K562 (cell line): ENCODE data around the gene AFF1. TPM values are rescaled to one million over a fixed set of nuclear protein-coding genes. Genes with fewer than 3 reads are reported as not detected.

Experiments
- CCNT2 ChIP-seq: IDR thresholded peaks from 2 replicates; pipeline ENCODE4 v1.6.1; 2011; ENCODE audit warnings: borderline replicate concordance, low read depth, mild to moderate bottlenecking, moderate library complexity, mixed read lengths, low read length; ENCODE audit not compliant: insufficient read length; ENCODE audit errors: extremely low read depth
- CREB1 ChIP-seq, 2 experiments: sonication (generic) in 1 of 2; formaldehyde crosslinking in 1 of 2; IDR thresholded peaks; 2 replicates each; pipeline versions ENCODE4 v1.6.1 to v1.8.0; 2012 to 2022; ENCODE audit warnings: inconsistent platforms in 1 of 2, mild to moderate bottlenecking in 1 of 2, missing genetic modification reagents in 1 of 2, moderate library complexity in 1 of 2
- EP300 ChIP-seq: IDR thresholded peaks from 2 replicates; pipeline ENCODE4 v1.6.1; 2012; ENCODE audit warnings: low read length, improper control_type of control experiment
- GTF2E2 ChIP-seq: fragments of 200-800 bp; sonication (Bioruptor generic); IDR thresholded peaks from 2 replicates; pipeline ENCODE4 v1.6.1; 2016; ENCODE audit warnings: missing genetic modification characterization, missing compliant biosample characterization
- HDAC8 ChIP-seq: fragments of 450-650 bp; IDR thresholded peaks from 2 replicates; pipeline ENCODE4 v1.6.1; 2016; ENCODE audit warnings: mild to moderate bottlenecking, missing genetic modification characterization, moderate library complexity, missing compliant biosample characterization
- KAT2B ChIP-seq: IDR thresholded peaks from one replicate; pipeline ENCODE4 v1.6.1; 2012; ENCODE audit warnings: low read depth, mild to moderate bottlenecking, control low read depth, inconsistent platforms, low read length, moderate library complexity
- POLR2AphosphoS5 ChIP-seq: IDR thresholded peaks from 2 replicates; pipeline ENCODE4 v1.6.1; 2011; ENCODE audit warnings: mild to moderate bottlenecking, low read depth, low read length, moderate library complexity; ENCODE audit not compliant: control insufficient read depth, insufficient read depth
- PTBP1 ChIP-seq: fragments of 200-400 bp; formaldehyde crosslinking; IDR thresholded peaks from 2 replicates; pipeline ENCODE4 v1.6.1; 2017; ENCODE audit warnings: low read depth, low read length
- RCOR1 ChIP-seq, 2 experiments: IDR thresholded peaks; 2 replicates each; pipeline ENCODE4 v1.6.1; 2012; ENCODE audit warnings: low read depth in 2 of 2, low read length in 2 of 2, borderline replicate concordance in 1 of 2, improper control_type of control experiment in 1 of 2
- SAFB ChIP-seq: fragments of 200-400 bp; formaldehyde crosslinking; IDR thresholded peaks from 2 replicates; pipeline ENCODE4 v1.6.1; 2017; ENCODE audit warnings: low read depth, low read length, borderline replicate concordance
- SMAD4 ChIP-seq: fragments of 250-450 bp; sonication (Bioruptor Pico); conservative IDR thresholded peaks from 2 replicates; pipeline ENCODE4 v1.8.0; 2021; ENCODE audit warnings: inconsistent platforms, mild to moderate bottlenecking, moderate library complexity
- SPI1 ChIP-seq: IDR thresholded peaks from 2 replicates; pipeline ENCODE4 v1.6.1; 2011; ENCODE audit warnings: low read depth, low read length, control low read depth, borderline replicate concordance
- ZNF24 ChIP-seq: fragments of 450-650 bp; IDR thresholded peaks from 2 replicates; pipeline ENCODE4 v1.6.1; 2016
- polyA plus RNA-seq, 8 experiments: library from polyadenylated mRNA; depleted of rRNA in 4 of 8; stranded (reverse) in 5 of 8; unstranded in 3 of 8; fragments of >200 nt; fragmentation: Nextera tagmentation in 2 of 8; fragmentation: Illumina TruSeq in 1 of 8; extraction: Ambion mirVana in 2 of 8; extraction: Trizol in 1 of 8; gene quantifications; 2 replicates each; pipeline versions ENCODE4 v1.2.1 to v1.2.3, GENCODE V29; 2011 to 2014; ENCODE audit warnings: inconsistent platforms in 1 of 8, missing spikeins in 1 of 8
- total RNA-seq, 7 experiments: library from RNA; depleted of rRNA in 6 of 7; stranded (reverse); fragments of >200 nt in 6 of 7; fragmentation: Illumina TruSeq in 2 of 7; extraction: Trizol in 2 of 7; gene quantifications; 2 replicates each; pipeline versions ENCODE4 v1.2.1 to v1.2.3, GENCODE V29; 2011 to 2021; ENCODE audit warnings: low replicate concordance in 1 of 7
- TF ChIP-seq, protein P1 (sequence below): IDR thresholded peaks from 2 replicates; pipeline ENCODE4 v1.6.1; 2014; ENCODE audit warnings: antibody characterized with exemption
- TF ChIP-seq, protein P2 (sequence below): sonication (generic); formaldehyde crosslinking; IDR thresholded peaks from 2 replicates; pipeline ENCODE4 v1.8.1; 2023; ENCODE audit warnings: missing genetic modification reagents, mild to moderate bottlenecking, borderline replicate concordance
- TF ChIP-seq, protein P3 (sequence below): sonication (generic); formaldehyde crosslinking; IDR thresholded peaks from 2 replicates; pipeline ENCODE4 v1.8.0; 2022; ENCODE audit warnings: missing genetic modification reagents, mild to moderate bottlenecking, moderate library complexity, borderline replicate concordance
- TF ChIP-seq, protein P4 (sequence below): sonication (generic); formaldehyde crosslinking; IDR thresholded peaks from 2 replicates; pipeline ENCODE4 v1.8.0; 2023; ENCODE audit warnings: mild to moderate bottlenecking, missing genetic modification reagents

The AFF1 gene
- total and polyA plus RNA-seq, 9 of the 15 experiments (the other 6 are each of a cell fraction or from before 2014, with no cell fraction given): 4.1 to 47.5 (median 17.2) TPM

DNA sequence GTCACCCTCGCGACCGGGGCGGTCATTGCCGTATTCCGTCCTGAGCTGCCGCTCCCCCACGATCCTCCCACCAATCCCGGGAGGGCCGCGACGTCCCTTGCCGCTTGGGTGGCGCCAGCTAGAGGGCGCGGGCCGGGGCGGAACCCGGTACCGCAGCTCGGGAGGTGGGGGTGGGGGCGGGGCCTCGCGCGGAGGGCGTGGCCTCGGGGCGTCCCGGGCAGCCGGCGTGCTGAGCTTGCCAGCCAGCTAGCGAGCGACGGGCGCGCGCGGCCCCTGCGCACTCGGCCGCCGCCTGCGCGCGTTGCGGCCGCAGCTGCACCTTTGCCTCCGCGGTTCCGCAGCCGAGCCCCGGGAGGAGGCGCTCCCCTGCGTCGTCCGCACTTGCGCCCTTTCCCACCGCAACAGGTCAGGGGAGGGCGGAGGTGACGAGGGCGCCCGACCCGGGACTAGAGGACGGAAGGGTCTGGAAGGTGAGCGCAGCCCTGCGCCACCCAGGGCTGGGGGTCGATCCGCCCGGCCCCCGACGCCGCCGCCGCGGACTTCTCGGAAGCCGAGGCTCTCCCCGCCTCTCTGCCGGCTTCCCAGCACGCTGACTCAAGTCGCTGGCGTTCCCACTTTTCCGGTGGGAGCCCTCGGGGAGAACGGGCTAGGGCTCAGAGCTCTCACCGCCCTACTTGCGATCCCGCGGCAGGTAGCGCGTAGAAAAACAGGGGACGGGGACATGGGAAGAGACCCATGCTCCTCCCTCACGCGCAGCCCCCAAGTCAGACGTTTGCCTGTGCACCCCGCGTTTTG is at the start of gene AFF1 (continued):
- TF ChIP-seq, protein P1, sequence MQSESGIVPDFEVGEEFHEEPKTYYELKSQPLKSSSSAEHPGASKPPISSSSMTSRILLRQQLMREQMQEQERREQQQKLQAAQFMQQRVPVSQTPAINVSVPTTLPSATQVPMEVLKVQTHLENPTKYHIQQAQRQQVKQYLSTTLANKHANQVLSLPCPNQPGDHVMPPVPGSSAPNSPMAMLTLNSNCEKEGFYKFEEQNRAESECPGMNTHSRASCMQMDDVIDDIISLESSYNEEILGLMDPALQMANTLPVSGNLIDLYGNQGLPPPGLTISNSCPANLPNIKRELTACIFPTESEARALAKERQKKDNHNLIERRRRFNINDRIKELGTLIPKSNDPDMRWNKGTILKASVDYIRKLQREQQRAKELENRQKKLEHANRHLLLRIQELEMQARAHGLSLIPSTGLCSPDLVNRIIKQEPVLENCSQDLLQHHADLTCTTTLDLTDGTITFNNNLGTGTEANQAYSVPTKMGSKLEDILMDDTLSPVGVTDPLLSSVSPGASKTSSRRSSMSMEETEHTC: peak; percentile 26; the same call in 1 of the 2 replicates
- TF ChIP-seq SAFB (peak; percentile 54; the same call in 1 of the 2 replicates), HDAC8 (tag) (no peak), KAT2B (no peak), RCOR1 (IDR thresholded peaks at IDR 0.05; ENCODE audit: borderline replicate concordance in 1 of 2, low read depth in 2 of 2, low read length in 2 of 2) (0 out of 4 replicates have a peak, but pooled peaks have one; percentile 12 to 45), SMAD4 (CRISPR knock-in tag) (peak; percentile 77), CCNT2 (peak; percentile 90), PTBP1 (no peak), EP300 (peak; percentile 24; the same call in 1 of the 2 replicates), POLR2AphosphoS5 (peak; percentile 55), GTF2E2 (tag) (0 out of 2 replicates have a peak, but pooled peaks have one; percentile 9), ZNF24 (peak; percentile 94), SPI1 (0 out of 2 replicates have a peak, but pooled peaks have one; percentile 16), CREB1 (IDR thresholded peaks at IDR 0.05) (peak; percentile 40; the same call in 1 of the 2 replicates), CREB1 (CRISPR knock-in tag; IDR thresholded peaks at IDR 0.05) (peak; percentile 66)
- TF ChIP-seq, protein P2, sequence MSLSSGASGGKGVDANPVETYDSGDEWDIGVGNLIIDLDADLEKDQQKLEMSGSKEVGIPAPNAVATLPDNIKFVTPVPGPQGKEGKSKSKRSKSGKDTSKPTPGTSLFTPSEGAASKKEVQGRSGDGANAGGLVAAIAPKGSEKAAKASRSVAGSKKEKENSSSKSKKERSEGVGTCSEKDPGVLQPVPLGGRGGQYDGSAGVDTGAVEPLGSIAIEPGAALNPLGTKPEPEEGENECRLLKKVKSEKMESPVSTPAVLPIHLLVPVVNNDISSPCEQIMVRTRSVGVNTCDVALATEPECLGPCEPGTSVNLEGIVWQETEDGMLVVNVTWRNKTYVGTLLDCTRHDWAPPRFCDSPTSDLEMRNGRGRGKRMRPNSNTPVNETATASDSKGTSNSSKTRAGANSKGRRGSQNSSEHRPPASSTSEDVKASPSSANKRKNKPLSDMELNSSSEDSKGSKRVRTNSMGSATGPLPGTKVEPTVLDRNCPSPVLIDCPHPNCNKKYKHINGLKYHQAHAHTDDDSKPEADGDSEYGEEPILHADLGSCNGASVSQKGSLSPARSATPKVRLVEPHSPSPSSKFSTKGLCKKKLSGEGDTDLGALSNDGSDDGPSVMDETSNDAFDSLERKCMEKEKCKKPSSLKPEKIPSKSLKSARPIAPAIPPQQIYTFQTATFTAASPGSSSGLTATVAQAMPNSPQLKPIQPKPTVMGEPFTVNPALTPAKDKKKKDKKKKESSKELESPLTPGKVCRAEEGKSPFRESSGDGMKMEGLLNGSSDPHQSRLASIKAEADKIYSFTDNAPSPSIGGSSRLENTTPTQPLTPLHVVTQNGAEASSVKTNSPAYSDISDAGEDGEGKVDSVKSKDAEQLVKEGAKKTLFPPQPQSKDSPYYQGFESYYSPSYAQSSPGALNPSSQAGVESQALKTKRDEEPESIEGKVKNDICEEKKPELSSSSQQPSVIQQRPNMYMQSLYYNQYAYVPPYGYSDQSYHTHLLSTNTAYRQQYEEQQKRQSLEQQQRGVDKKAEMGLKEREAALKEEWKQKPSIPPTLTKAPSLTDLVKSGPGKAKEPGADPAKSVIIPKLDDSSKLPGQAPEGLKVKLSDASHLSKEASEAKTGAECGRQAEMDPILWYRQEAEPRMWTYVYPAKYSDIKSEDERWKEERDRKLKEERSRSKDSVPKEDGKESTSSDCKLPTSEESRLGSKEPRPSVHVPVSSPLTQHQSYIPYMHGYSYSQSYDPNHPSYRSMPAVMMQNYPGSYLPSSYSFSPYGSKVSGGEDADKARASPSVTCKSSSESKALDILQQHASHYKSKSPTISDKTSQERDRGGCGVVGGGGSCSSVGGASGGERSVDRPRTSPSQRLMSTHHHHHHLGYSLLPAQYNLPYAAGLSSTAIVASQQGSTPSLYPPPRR: peak; percentile 33; the same call in 1 of the 2 replicates
- TF ChIP-seq, protein P3, sequence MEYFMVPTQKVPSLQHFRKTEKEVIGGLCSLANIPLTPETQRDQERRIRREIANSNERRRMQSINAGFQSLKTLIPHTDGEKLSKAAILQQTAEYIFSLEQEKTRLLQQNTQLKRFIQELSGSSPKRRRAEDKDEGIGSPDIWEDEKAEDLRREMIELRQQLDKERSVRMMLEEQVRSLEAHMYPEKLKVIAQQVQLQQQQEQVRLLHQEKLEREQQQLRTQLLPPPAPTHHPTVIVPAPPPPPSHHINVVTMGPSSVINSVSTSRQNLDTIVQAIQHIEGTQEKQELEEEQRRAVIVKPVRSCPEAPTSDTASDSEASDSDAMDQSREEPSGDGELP (CRISPR knock-in tag): peak; percentile 64; the same call in 1 of the 2 replicates
- TF ChIP-seq, protein P4, sequence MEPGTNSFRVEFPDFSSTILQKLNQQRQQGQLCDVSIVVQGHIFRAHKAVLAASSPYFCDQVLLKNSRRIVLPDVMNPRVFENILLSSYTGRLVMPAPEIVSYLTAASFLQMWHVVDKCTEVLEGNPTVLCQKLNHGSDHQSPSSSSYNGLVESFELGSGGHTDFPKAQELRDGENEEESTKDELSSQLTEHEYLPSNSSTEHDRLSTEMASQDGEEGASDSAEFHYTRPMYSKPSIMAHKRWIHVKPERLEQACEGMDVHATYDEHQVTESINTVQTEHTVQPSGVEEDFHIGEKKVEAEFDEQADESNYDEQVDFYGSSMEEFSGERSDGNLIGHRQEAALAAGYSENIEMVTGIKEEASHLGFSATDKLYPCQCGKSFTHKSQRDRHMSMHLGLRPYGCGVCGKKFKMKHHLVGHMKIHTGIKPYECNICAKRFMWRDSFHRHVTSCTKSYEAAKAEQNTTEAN (CRISPR knock-in tag): 0 out of 2 replicates have a peak, but pooled peaks have one; percentile 57
